Liver (tissue), 3 donors: Measurements from ENCODE around the gene RELCH.

Experiments used
- JUND ChIP-seq, 2 donors: IDR thresholded peaks; 2 replicates each; pipeline ENCODE4 v1.6.1; 2016; ENCODE audit warnings: antibody characterized with exemption in 2 of 2
- MAX ChIP-seq: IDR thresholded peaks from 2 replicates; pipeline ENCODE4 v1.6.1; 2016; ENCODE audit warnings: antibody characterized with exemption
- RAD21 ChIP-seq, 2 donors: IDR thresholded peaks; 2 replicates each; pipeline ENCODE4 v1.6.1; 2016; ENCODE audit warnings: antibody characterized with exemption in 2 of 2, mild to moderate bottlenecking in 2 of 2
- REST ChIP-seq: IDR thresholded peaks from 2 replicates; pipeline ENCODE4 v1.6.1; 2016; ENCODE audit warnings: antibody characterized with exemption, mild to moderate bottlenecking
- SP1 ChIP-seq: IDR thresholded peaks from 2 replicates; pipeline ENCODE4 v1.6.1; 2018; ENCODE audit warnings: antibody characterized with exemption, mild to moderate bottlenecking
- TAF1 ChIP-seq: conservative IDR thresholded peaks from 2 replicates; pipeline ENCODE4 v1.6.1; 2016; ENCODE audit warnings: antibody characterized with exemption, mild to moderate bottlenecking
- YY1 ChIP-seq: IDR thresholded peaks from 2 replicates; pipeline ENCODE4 v1.6.1; 2016; ENCODE audit warnings: antibody characterized with exemption, mild to moderate bottlenecking
- TF ChIP-seq, protein P1 (sequence below): fragments of 150-350 bp; IDR thresholded peaks from 2 replicates; pipeline ENCODE4 v1.5.1; 2017; ENCODE audit warnings: improper control_type of control experiment, low read depth, low read length; ENCODE audit not compliant: missing input control
- TF ChIP-seq, protein P2 (sequence below): IDR thresholded peaks from 2 replicates; pipeline ENCODE4 v1.6.1; 2016; ENCODE audit warnings: antibody characterized with exemption
- donor health status: healthy.
- donor health status: healthy.

DNA sequence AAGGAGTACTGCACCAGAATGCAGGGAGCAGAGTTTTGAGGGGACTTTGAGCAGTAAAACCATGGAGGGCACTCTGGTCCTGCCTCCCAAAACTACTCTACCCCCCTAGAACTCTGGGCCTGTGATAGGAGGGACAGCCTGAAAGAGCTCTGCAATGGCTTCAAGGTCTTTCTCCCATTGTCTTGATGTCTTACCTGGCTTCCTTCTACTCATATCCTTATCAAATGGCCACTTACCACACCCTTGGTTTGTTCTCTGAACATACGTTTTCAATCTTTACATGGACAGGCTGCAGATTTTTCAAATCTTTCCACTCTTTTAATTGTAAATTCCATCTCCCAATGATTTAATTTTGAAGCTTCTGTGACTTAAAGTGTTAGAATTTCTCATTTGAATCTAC, 27.7 kb downstream of the RELCH start:
- TF ChIP-seq, protein P1, sequence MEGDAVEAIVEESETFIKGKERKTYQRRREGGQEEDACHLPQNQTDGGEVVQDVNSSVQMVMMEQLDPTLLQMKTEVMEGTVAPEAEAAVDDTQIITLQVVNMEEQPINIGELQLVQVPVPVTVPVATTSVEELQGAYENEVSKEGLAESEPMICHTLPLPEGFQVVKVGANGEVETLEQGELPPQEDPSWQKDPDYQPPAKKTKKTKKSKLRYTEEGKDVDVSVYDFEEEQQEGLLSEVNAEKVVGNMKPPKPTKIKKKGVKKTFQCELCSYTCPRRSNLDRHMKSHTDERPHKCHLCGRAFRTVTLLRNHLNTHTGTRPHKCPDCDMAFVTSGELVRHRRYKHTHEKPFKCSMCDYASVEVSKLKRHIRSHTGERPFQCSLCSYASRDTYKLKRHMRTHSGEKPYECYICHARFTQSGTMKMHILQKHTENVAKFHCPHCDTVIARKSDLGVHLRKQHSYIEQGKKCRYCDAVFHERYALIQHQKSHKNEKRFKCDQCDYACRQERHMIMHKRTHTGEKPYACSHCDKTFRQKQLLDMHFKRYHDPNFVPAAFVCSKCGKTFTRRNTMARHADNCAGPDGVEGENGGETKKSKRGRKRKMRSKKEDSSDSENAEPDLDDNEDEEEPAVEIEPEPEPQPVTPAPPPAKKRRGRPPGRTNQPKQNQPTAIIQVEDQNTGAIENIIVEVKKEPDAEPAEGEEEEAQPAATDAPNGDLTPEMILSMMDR: no peak
- TF ChIP-seq RAD21 (IDR thresholded peaks at IDR 0.05) (no peak), JUND (IDR thresholded peaks at IDR 0.05) (no peak), YY1 (no peak), REST (no peak), TAF1 (no peak), SP1 (no peak), MAX (no peak)
- TF ChIP-seq, protein P2, sequence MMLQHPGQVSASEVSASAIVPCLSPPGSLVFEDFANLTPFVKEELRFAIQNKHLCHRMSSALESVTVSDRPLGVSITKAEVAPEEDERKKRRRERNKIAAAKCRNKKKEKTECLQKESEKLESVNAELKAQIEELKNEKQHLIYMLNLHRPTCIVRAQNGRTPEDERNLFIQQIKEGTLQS: no peak
